Ascending aorta (tissue), 2 donors: ENCODE results near the gene VMO1. TPM values are rescaled to one million over a fixed set of nuclear protein-coding genes. Genes with fewer than 3 reads are reported as not detected.

Experiments used
- DNase-seq, 2 donors: peaks; one replicate each; pipeline ENCODE4 v3.0.0-alpha.2; 2019; ENCODE audit warnings: low spot score in 2 of 2
- H3K27ac ChIP-seq, 2 donors: fragments of 200-600 bp; sonication (generic); one replicate each; pipeline ENCODE4 v1.5.1; 2016 to 2017; ENCODE audit warnings: mild to moderate bottlenecking in 1 of 2
- H3K27me3 ChIP-seq: fragments of 200-600 bp; sonication (generic); one replicate; pipeline ENCODE4 v1.5.1; 2017
- H3K36me3 ChIP-seq, 2 donors: fragments of 200-600 bp; sonication (generic); one replicate each; pipeline ENCODE4 v1.5.1; 2016
- H3K4me1 ChIP-seq, 2 donors: fragments of 200-600 bp; sonication (generic); one replicate each; pipeline ENCODE4 v1.5.1; 2016 to 2017; ENCODE audit warnings: mild to moderate bottlenecking in 1 of 2
- H3K4me3 ChIP-seq, 2 donors: fragments of 200-600 bp; sonication (generic); one replicate each; pipeline ENCODE4 v1.5.1; 2016 to 2017; ENCODE audit warnings: mild to moderate bottlenecking in 1 of 2
- H3K9me3 ChIP-seq, 2 donors: fragments of 200-600 bp; sonication (generic); one replicate each; pipeline ENCODE4 v1.5.1; 2016
- intact Hi-C: fragments of 100-400 bp; cut with DNase I; formaldehyde crosslinking; loops from one replicate; pipeline ENCODE4 v1.15.1; 2023
- total RNA-seq: library from RNA; depleted of rRNA; stranded (reverse); fragments of >200 nt; gene quantifications from one replicate; pipeline ENCODE4 v1.1.0, GENCODE V29; 2016
- TF ChIP-seq, protein P1 (sequence below), 3 experiments: fragments of 200-600 bp in 2 of 3; fragments of 450-650 bp in 1 of 3; sonication (generic) in 2 of 3; IDR thresholded peaks; one replicate each; pipeline ENCODE4 v1.5.1; 2016 to 2019; ENCODE audit warnings: antibody characterized with exemption in 3 of 3, mild to moderate bottlenecking in 1 of 3, moderate library complexity in 1 of 3

Gene VMO1
- total RNA-seq, 1 donor from 2014 or later = not detected

GRCh38 chr17:4796552-4796920 is 10.4 kb upstream of the VMO1 start:
- Histone ChIP-seq H3K4me1 (peaks cover 0 to 9% of the 10 kb centered on the region in 2 donors), H3K9me3 (no peaks in the 10 kb centered on the region), H3K4me3 (peak overlapping the region; percentile 69 to 86), H3K36me3 (peaks cover 13 to 22% of the 10 kb centered on the region in 2 donors), H3K27me3 (no peaks in the 10 kb centered on the region), H3K27ac (peak overlapping the region; percentile 67 to 83)
- TF ChIP-seq, protein P1, sequence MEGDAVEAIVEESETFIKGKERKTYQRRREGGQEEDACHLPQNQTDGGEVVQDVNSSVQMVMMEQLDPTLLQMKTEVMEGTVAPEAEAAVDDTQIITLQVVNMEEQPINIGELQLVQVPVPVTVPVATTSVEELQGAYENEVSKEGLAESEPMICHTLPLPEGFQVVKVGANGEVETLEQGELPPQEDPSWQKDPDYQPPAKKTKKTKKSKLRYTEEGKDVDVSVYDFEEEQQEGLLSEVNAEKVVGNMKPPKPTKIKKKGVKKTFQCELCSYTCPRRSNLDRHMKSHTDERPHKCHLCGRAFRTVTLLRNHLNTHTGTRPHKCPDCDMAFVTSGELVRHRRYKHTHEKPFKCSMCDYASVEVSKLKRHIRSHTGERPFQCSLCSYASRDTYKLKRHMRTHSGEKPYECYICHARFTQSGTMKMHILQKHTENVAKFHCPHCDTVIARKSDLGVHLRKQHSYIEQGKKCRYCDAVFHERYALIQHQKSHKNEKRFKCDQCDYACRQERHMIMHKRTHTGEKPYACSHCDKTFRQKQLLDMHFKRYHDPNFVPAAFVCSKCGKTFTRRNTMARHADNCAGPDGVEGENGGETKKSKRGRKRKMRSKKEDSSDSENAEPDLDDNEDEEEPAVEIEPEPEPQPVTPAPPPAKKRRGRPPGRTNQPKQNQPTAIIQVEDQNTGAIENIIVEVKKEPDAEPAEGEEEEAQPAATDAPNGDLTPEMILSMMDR (IDR thresholded peaks at IDR 0.05) = no peak
- no peak for DNase-seq
- intact Hi-C loops = loop anchor here (2.0 kb wide), 1 partner anchor 66 kb away; the partner anchor contains the start of gene MED11

DNA sequence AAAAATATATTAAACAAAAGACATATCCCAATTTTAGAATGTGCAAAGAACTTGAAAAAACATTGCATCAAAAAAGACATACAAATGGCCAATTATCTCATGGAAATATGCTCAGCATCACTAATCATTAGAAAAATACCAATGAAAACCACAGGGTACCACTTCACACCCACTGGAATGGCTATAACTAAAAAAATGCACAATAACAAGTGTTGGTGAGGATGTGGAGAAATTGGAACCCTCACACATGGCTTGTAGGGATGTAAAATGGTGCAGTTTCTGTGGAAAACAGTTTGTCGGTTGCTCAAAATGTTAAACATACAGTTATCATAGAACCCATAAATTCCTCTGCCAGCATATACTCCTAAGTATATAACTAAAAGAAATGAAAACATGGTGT is 9.0 kb upstream of the VMO1 start:
- no peak for DNase-seq
- TF ChIP-seq, protein P1 (IDR thresholded peaks at IDR 0.05) = no peak
- Histone ChIP-seq H3K27me3 (no peaks in the 10 kb centered on the region), H3K4me3 (no peak overlapping the region), H3K27ac (peak overlapping the region in 1 of 2 donors; percentile 83), H3K4me1 (peaks cover 0 to 11% of the 10 kb centered on the region in 2 donors), H3K9me3 (no peaks in the 10 kb centered on the region), H3K36me3 (peaks cover 13 to 22% of the 10 kb centered on the region in 2 donors)
- intact Hi-C loops = no loop called here

DNA sequence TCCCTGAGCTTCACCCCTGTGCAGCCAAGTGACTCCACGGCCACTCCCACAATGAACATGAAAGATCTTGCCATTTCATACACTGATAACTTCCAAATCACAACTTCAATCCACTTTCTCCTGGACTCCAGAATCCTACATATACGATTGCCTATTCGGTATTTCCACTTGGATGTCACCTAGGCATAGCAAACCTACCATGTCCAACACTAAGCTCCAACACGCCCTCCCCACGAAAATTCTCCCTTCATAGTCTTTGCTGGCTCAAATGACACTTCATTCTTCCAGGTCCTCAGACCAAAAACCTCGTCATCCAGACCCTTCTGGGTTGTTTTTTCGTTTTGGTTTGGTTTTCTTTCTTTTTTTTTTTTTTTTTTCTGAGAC is 4.5 kb upstream of the VMO1 start:
- Histone ChIP-seq H3K27ac (peak overlapping the region; percentile 94 to 96), H3K27me3 (no peaks in the 10 kb centered on the region), H3K4me1 (peaks cover 9 to 27% of the 10 kb centered on the region in 2 donors), H3K4me3 (peak overlapping the region; percentile 79 to 85), H3K36me3 (no peaks in the 10 kb centered on the region), H3K9me3 (no peaks in the 10 kb centered on the region)
- TF ChIP-seq, protein P1 (IDR thresholded peaks at IDR 0.05) = no peak
- DNase-seq = no peak
- intact Hi-C loops = loop anchor here (1.0 kb wide), 3 partner anchors 17 to 80 kb away; partner anchors contain the start of genes ARRB2, MINK1 and PLD2

DNA sequence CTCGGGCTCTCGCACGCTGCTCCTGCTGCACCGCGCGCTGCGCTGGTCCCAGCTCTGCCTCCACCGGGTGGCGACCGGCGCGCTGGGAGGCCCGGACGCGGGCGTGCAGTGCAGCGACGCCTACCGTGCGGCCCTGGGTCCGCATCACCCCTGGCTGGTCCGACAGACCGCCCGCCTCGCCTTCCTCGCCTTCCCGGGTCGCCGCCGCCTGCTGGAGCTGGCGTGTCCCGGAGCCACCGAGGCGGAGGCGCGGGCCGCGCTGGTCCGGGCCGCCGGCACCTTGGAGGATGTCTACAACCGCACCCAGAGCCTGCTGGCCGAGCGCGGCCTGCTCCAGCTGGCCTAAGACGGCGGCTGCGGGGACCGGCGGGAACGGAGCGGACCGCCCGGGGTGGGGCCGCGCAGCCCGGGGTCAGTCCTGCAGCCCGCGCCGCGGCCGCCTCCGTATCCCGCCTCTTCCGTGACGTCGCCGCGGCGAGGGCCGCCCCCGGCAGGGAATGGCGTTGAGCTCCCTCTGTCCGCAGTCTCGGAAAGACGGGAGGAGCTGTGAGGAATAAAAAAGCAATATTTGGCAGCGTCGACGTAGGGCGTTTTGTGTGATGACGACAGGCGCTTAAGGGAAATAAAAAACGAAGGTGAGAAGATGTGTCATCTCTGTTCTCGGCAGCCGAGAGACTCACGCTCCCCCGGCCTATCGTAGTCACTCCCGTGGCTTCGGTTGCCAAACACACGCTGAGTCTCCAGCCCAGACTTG is 4.0 kb upstream of the VMO1 start:
- Histone ChIP-seq H3K27me3 (no peaks in the 10 kb centered on the region), H3K27ac (peak overlapping the region; percentile 94 to 96), H3K36me3 (no peaks in the 10 kb centered on the region), H3K4me1 (peaks cover 9 to 30% of the 10 kb centered on the region in 2 donors), H3K9me3 (no peaks in the 10 kb centered on the region), H3K4me3 (peak overlapping the region; percentile 79 to 85)
- peak; percentile 64 to 92 for DNase-seq
- TF ChIP-seq, protein P1 (IDR thresholded peaks at IDR 0.05) = peak; percentile 60 to 94 (median 71)
- intact Hi-C loops = loop anchor here (1.0 to 5.0 kb wide), 4 partner anchors 17 to 80 kb away; partner anchors contain the start of genes ARRB2, MED11, MINK1 and PLD2

DNA sequence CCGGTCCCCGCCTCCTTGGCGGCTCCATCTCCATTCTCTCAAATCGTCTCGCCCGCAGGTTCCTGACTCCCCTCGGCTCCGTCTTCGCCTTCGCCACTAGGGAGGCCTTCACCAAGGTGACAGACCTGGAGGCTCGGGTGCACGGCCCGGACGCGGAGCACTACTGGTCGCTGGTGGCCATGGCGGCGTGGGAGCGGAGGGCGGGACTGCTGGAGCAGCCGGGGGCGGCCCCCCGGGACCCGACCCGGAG is 3.5 kb upstream of the VMO1 start:
- peaks cover 9 to 31% of the 10 kb centered on the region in 2 donors for H3K4me1 ChIP-seq

More for the DNA sequence above, 3.5 kb upstream of the VMO1 start:
- Histone ChIP-seq H3K27me3 (no peaks in the 10 kb centered on the region), H3K36me3 (no peaks in the 10 kb centered on the region), H3K4me3 (peak overlapping the region; percentile 79 to 85), H3K27ac (peak overlapping the region; percentile 94 to 96), H3K9me3 (no peaks in the 10 kb centered on the region)
- TF ChIP-seq, protein P1 (IDR thresholded peaks at IDR 0.05) = no peak
- intact Hi-C loops = loop anchor here (5.0 kb wide), 1 partner anchor 57 kb away; the partner anchor contains the start of gene MED11
- no peak for DNase-seq
